ENCODE results near the gene HAUS5.
"Not testable (repeated sequence)": the region's sequence is repeated elsewhere in the genome, so short reads cannot be mapped to it uniquely, and the experiment has no call there.

The HAUS5 gene, protein sequence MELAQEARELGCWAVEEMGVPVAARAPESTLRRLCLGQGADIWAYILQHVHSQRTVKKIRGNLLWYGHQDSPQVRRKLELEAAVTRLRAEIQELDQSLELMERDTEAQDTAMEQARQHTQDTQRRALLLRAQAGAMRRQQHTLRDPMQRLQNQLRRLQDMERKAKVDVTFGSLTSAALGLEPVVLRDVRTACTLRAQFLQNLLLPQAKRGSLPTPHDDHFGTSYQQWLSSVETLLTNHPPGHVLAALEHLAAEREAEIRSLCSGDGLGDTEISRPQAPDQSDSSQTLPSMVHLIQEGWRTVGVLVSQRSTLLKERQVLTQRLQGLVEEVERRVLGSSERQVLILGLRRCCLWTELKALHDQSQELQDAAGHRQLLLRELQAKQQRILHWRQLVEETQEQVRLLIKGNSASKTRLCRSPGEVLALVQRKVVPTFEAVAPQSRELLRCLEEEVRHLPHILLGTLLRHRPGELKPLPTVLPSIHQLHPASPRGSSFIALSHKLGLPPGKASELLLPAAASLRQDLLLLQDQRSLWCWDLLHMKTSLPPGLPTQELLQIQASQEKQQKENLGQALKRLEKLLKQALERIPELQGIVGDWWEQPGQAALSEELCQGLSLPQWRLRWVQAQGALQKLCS

DNA sequence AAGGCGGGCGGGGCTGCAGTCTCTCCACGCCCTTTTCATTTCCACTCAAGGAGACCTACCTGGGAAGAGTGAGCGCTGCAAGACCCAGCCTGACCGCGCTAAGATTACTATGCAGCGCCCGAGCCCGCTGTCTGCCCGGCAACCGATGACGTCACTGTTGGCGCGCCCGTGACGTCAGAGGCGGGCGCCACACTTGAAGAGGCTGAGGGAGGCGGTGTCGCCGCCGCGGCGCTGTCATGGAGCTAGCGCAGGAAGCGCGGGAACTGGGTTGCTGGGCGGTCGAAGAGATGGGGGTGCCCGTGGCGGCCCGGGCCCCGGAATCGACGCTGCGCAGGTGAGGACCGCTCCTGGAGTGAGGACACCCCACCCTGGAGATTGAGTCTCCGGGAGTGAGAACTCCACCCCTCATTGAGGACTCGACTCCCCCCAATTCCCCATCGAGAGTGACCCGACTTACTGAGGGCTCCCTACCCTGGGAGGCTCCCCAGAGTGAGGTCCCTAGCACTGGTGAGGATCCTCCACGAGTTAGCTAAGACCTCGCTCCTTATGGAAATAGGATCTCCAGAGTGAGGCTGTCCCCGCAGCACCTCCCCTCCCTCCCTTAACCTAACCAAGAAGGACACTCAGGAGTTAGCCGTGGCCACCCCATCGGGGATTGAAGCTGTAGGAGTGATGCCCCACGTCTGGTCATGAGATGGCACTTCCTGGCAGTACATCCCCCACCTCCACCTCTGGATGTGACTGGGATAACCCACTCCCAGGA is at the start of gene HAUS5:
Gene HAUS5, plus strand, starts transcription at position 177 of the 763 bp plus-strand sequence. Its CDS starts 60 bp downstream, at position 237.
- DNase-seq: peak; percentile 97

GRCh38 chr19:35562776-35563175 is 49.8 kb upstream of the HAUS5 start:
- DNase-seq: no peak

GRCh38 chr19:35563207-35563829 is 49.2 kb upstream of the HAUS5 start, which contains the start of gene ATP4A:
Gene ATP4A, minus strand, starts transcription at chr19:35563658. Its CDS starts 29 bp downstream, at chr19:35563629.
- DNase-seq: no peak

GRCh38 chr19:35565016-35565856 is 47.3 kb upstream of the HAUS5 start:
- no peak for DNase-seq

DNA sequence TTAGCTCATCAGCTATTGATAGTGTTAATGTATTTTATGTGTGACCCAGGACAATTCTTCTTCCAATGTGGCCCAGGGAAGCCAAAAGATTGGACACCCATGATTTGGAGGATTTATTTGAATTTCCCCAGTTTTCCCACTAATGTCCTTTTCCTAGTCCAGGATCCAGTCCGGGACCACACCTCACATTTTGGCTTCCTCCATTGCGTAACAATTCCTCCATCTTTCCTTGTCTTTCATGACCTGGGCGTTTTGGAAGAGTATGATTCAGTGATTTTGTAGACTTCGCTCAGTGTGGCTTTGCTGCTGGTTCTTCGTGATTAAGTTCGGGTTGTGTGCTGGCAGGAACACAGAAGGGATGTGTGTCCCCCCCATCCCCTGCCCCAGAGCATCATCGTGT is 45.8 kb upstream of the HAUS5 start:
- DNase-seq: no peak

DNA sequence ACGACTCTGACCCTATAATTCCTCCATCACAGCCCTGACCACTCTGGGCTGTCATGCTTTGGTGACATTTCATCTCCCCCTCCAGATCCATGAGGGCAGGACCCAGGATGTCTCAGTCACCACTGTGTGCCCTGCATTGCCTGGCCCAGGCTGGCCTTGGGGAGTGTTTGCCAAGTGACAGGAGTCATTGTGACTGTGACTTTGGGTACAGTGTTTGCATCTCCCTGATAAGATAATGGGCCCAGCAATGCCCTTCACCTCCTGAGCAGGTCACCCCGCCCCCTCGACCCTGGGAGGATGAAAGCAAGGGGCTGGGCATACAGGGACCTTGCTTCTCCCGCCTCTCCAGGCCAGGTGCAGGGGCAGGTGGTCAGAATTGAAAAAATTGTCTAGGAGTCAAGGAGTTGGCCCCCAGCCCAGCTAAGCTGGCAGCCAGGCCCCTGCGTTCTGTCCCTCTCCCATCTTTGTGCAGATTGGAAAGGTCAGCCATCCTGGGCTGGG is 43.2 kb upstream of the HAUS5 start:
- no peak for DNase-seq

DNA sequence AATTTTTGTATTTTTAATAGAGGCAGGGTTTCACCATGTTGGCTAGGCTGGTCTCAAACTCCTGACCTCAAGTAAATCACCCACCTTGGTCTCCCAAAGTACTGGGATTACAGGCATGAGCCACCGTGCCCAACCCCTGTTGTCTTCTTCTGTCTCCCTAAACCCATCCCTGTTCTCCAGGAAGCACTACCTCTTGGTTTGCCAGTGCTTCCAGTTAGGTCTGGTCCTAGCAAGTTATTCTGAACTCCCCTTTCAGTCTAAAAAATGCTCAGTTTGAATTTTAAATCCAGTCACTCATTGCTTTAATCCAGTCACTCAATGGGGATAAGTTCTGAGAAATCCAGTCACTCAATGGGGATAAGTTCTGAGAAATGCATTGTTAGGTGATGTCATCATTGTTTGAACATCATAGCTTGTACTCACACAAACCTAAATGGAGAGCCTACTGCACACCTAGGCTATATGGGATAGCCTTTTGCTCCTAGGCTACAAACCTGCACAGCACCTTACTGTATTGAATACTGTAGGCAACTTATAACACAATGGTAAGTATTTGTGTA is 41.0 kb upstream of the HAUS5 start:
- DNase-seq: no peak

- DNase-seq: no peak
These were observed 34.6 kb upstream of the HAUS5 start for GRCh38 chr19:35577918-35578317.

- no peak for DNase-seq
These were observed 33.8 kb upstream of the HAUS5 start for GRCh38 chr19:35578707-35579106.

GRCh38 chr19:35582760-35583159 is 29.8 kb upstream of the HAUS5 start:
- DNase-seq: no peak

DNA sequence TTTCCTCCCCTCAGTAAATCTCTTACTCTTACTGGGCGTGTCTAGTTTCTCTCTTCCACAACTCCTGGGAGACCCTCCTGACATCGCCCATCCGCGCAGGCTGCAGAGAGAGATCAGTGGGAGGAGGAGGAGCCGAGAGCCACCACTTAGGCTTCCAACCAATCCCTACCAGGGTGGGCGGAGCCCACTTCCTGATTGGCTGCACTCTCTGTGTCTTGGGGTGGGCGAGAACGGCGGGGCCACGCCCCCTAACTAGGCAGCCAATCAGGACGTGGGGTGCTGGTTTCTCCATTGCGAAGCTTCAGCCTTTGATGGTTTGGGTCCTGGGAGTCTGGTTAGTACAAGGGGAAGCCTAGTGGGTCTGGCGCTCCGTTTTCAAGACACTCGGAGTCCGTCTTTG is 26.7 kb upstream of the HAUS5 start, which contains the start of gene PMIS2:
Gene PMIS2, plus strand, starts transcription at position 326 of the 400 bp plus-strand sequence. CDS start 87 bp downstream, outside the sequence.
- peak; percentile 62 for DNase-seq

GRCh38 chr19:35587321-35587720 is 25.2 kb upstream of the HAUS5 start:
- DNase-seq: no peak

GRCh38 chr19:35590875-35591274 is 21.7 kb upstream of the HAUS5 start:
- DNase-seq: no peak

- DNase-seq: peak; percentile 36
These were observed 20.3 kb upstream of the HAUS5 start for GRCh38 chr19:35592226-35592625.

GRCh38 chr19:35595026-35595425 is 17.5 kb upstream of the HAUS5 start:
- not testable (repeated sequence) for DNase-seq

DNA sequence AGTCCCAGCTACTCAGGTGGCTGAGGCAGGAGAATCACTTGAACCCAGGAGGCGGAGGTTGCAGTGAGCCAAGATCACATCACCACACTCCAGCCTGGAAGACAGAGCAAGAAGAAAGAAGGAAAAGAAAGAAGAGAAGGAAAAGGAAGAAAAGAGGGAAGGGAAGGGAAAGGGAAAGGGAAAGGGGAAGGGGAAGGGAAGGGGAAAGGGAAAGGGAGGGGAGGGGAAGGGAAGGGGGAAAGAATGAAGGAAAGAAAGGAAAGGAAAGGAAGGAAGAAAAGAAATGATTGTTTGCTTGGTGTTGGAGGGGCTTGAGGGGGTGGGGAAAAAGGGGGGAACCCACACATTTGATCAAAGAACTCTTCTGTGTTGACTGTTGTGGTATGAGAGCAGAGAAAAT is 16.6 kb upstream of the HAUS5 start:
- DNase-seq: no peak

DNA sequence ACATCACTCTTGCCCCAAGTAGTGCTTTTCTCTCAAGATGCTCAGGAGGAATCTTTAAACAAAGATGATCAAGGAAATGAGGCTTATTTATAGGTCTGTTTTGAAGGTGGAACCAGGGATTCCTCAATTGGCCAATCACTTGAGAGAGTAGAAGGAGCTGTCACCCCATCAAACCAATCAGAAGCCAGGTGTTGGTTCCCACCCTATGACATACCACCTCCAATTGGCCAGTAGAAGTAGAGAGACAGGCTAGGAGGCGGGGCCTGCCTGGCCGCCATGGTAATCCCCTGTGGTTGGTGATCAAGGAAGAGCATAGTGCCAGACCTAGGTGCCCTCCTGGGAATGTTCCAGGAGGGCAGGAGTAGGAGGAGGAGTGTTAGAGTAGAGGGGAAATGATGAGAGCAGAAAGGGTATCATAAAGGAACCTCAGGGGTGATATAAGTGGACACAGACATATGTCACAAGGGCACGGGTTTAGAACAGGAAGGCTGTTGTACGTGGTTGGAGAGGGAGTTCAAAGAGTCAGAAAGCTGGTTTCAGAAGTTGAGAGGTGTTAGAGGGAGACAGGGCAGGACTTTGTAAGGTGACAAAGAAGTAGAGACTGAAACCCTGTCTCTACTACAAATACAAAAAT is 16.1 kb upstream of the HAUS5 start:
- DNase-seq: peak; percentile 43

DNA sequence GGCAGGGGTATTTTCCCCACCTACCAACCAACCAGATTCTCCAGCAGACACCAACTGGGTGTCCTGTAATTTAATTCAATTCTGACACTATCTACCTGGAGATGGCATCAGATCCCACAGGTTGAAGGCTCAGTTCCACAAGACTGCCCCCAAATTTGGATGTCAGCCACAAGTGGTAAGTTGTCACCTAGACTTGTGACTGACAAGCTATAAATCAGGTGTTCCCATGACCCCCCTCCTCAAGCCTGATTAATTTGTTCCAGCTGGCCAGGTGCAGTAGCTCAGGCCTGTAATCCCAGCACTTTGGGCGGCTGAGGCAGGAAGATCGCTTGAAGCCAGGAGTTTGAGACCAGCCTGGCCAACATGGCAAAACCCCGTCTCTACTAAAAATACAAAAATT is 10.6 kb upstream of the HAUS5 start:
- no peak for DNase-seq

DNA sequence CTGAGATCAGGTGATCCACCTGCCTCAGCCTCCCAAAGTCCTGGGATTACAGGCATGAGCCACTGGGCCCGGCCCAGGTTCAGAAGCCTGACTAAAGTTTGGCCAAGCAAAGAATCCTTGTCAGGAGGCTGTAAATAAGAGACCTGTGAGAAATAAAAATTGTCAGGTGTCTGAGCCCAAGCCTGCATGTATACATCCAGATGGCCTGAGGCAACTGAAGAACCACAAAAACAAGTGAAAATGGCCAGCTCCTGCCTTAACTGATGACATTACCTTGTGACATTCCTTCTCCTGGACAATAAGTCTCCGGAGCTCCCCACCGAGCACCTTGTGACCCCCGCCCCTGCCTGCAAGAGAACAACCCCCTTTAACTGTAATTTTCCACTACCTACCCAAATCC is 8.1 kb upstream of the HAUS5 start:
- not testable (repeated sequence) for DNase-seq

DNA sequence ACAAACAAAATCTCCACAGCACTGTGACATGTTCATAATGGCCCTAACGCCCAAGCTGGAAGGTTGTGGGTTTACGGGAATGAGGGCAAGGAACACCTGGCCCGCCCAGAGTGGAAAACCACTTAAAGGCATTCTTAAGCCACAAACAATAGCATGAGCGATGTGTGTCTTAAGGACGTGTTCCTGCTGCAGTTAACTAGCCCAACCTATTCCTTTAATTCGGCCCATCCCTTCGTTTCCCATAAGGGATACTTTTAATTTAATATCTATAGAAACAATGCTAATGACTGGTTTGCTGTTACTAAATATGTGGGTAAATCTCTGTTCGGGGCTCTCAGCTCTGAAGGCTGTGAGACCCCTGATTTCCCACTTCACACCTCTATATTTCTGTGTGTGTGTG is 5.4 kb upstream of the HAUS5 start:
- DNase-seq: not testable (repeated sequence)

GRCh38 chr19:35607661-35608060 is 4.9 kb upstream of the HAUS5 start:
- no peak for DNase-seq

Measured in activated CD4-positive, alpha-beta T cell treated with anti-CD3 and anti-CD28 coated beads for 48 hours (primary cell).